ENCODE results near the gene KMT5B. TPM values are rescaled to one million over a fixed set of nuclear protein-coding genes. Genes with fewer than 3 reads are reported as not detected.

Gene KMT5B
- total RNA-seq, 2 donors from 2014 or later: 20.2 to 20.5 TPM

- no peak overlapping the region for H3K27ac ChIP-seq
- H3K27me3 ChIP-seq: no peaks in the 10 kb centered on the region
- no peaks in the 10 kb centered on the region for H3K9me3 ChIP-seq
- TF ChIP-seq, protein P1, sequence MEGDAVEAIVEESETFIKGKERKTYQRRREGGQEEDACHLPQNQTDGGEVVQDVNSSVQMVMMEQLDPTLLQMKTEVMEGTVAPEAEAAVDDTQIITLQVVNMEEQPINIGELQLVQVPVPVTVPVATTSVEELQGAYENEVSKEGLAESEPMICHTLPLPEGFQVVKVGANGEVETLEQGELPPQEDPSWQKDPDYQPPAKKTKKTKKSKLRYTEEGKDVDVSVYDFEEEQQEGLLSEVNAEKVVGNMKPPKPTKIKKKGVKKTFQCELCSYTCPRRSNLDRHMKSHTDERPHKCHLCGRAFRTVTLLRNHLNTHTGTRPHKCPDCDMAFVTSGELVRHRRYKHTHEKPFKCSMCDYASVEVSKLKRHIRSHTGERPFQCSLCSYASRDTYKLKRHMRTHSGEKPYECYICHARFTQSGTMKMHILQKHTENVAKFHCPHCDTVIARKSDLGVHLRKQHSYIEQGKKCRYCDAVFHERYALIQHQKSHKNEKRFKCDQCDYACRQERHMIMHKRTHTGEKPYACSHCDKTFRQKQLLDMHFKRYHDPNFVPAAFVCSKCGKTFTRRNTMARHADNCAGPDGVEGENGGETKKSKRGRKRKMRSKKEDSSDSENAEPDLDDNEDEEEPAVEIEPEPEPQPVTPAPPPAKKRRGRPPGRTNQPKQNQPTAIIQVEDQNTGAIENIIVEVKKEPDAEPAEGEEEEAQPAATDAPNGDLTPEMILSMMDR (IDR thresholded peaks at IDR 0.05): no peak
- no peak overlapping the region for H3K4me3 ChIP-seq
- no peak for DNase-seq (ENCODE audit: low spot score)
- peaks cover 0 to 6% of the 10 kb centered on the region in 2 donors for H3K4me1 ChIP-seq
- H3K36me3 ChIP-seq: no peaks in the 10 kb centered on the region
Measured at GRCh38 chr11:68137833-68138232, 75.3 kb downstream of the KMT5B start.

DNA sequence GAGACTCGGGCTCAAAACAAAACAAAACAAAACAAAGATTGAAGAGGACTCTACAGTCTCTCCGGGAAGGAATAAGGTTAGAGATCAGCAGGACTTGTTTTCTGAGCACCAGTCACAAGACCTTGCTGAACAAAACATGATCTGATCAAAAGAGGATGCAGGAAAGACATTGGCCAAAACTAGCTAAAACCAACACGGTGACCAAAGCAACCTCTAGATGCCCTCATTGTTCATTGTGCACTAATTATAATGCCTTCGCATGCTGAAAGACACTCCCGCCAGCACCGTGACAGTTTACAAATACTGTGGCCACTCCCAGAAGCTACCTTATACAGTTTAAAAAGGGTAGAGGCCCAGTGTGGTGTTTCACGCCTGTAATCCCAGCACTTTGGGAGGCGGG lies 76.2 kb downstream of the KMT5B start:
- no peaks in the 10 kb centered on the region for H3K27me3 ChIP-seq
- TF ChIP-seq, protein P1 (IDR thresholded peaks at IDR 0.05): no peak
- no peaks in the 10 kb centered on the region for H3K9me3 ChIP-seq
- H3K27ac ChIP-seq: no peak overlapping the region
- no peaks in the 10 kb centered on the region for H3K36me3 ChIP-seq
- peaks cover 0 to 6% of the 10 kb centered on the region in 2 donors for H3K4me1 ChIP-seq
- H3K4me3 ChIP-seq: no peak overlapping the region
- DNase-seq (ENCODE audit: low spot score): no peak

GRCh38 chr11:68135161-68135560 lies 77.9 kb downstream of the KMT5B start:
- TF ChIP-seq, protein P1 (IDR thresholded peaks at IDR 0.05): no peak
- Histone ChIP-seq H3K27ac (no peak overlapping the region), H3K9me3 (no peaks in the 10 kb centered on the region), H3K4me1 (no peaks in the 10 kb centered on the region), H3K4me3 (no peak overlapping the region), H3K36me3 (no peaks in the 10 kb centered on the region), H3K27me3 (no peaks in the 10 kb centered on the region)
- no peak for DNase-seq (ENCODE audit: low spot score)

- H3K4me3 ChIP-seq: no peak overlapping the region
- peaks cover 0 to 6% of the 10 kb centered on the region in 2 donors for H3K4me1 ChIP-seq
- no peak overlapping the region for H3K27ac ChIP-seq
- H3K27me3 ChIP-seq: no peaks in the 10 kb centered on the region
- H3K36me3 ChIP-seq: no peaks in the 10 kb centered on the region
- TF ChIP-seq, protein P1 (IDR thresholded peaks at IDR 0.05): no peak
- H3K9me3 ChIP-seq: no peaks in the 10 kb centered on the region
- no peak for DNase-seq (ENCODE audit: low spot score)
Measured at GRCh38 chr11:68133761-68134160, 79.3 kb downstream of the KMT5B start.

GRCh38 chr11:68130121-68130520 lies 83.0 kb downstream of the KMT5B start:
- H3K36me3 ChIP-seq: no peaks in the 10 kb centered on the region
- no peak overlapping the region for H3K27ac ChIP-seq
- H3K9me3 ChIP-seq: no peaks in the 10 kb centered on the region
- TF ChIP-seq, protein P1 (IDR thresholded peaks at IDR 0.05): no peak
- no peak for DNase-seq (ENCODE audit: low spot score)
- H3K4me1 ChIP-seq: peaks cover 0 to 22% of the 10 kb centered on the region in 2 donors
- H3K27me3 ChIP-seq: no peaks in the 10 kb centered on the region
- no peak overlapping the region for H3K4me3 ChIP-seq

DNA sequence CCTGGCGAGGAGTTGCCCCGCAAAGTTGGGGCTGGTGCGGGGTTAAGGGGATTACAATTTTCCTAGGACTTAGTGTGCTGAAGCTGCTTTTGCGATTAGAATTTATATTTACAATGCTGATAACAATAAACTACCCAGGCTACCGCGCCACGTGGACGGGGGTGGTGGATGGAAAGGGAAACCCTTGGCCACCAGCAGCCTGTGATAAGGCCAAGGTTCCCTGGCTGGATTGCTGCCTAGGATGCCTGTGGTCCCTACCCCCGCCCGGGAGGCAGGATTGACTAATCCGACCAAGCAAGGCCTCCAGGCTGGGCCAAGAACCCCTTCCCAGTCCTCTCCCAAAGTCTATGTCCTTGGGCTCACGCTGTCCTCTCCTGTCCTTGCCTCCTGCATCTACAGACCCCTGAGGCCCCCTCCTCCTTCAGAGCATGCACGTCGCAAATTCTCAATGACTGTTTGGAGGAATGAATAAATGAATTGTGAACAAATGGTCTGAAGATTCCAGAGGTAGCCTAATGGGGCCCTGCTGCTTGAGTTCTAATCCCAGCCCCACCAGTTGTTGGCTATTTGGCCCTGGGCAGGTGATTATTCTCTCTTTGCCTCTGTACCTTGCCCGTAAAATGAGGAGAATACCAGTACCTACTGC lies 84.3 kb downstream of the KMT5B start:
- peak overlapping the region; percentile 81 to 87 for H3K27ac ChIP-seq
- no peaks in the 10 kb centered on the region for H3K36me3 ChIP-seq
- peaks cover 0 to 22% of the 10 kb centered on the region in 2 donors for H3K4me1 ChIP-seq
- H3K27me3 ChIP-seq: no peaks in the 10 kb centered on the region
- H3K4me3 ChIP-seq: peak overlapping the region; percentile 52 to 63
- DNase-seq (ENCODE audit: low spot score): no peak
- TF ChIP-seq, protein P1 (IDR thresholded peaks at IDR 0.05): no peak
- no peaks in the 10 kb centered on the region for H3K9me3 ChIP-seq
